ENCODE results near the gene YWHAE. TPM values are rescaled to one million over a fixed set of nuclear protein-coding genes. Genes with fewer than 3 reads are reported as not detected.
"Not testable (repeated sequence)": the region's sequence is repeated elsewhere in the genome, so short reads cannot be mapped to it uniquely, and the experiment has no call there.

YWHAE gene
- polyA plus RNA-seq (2011; rRNA removed) (884 and 1,187 TPM in 2 replicates), polyA minus RNA-seq (2011; rRNA and poly(A)+ RNA removed) (735 and 802 TPM in 2 replicates)

DNA sequence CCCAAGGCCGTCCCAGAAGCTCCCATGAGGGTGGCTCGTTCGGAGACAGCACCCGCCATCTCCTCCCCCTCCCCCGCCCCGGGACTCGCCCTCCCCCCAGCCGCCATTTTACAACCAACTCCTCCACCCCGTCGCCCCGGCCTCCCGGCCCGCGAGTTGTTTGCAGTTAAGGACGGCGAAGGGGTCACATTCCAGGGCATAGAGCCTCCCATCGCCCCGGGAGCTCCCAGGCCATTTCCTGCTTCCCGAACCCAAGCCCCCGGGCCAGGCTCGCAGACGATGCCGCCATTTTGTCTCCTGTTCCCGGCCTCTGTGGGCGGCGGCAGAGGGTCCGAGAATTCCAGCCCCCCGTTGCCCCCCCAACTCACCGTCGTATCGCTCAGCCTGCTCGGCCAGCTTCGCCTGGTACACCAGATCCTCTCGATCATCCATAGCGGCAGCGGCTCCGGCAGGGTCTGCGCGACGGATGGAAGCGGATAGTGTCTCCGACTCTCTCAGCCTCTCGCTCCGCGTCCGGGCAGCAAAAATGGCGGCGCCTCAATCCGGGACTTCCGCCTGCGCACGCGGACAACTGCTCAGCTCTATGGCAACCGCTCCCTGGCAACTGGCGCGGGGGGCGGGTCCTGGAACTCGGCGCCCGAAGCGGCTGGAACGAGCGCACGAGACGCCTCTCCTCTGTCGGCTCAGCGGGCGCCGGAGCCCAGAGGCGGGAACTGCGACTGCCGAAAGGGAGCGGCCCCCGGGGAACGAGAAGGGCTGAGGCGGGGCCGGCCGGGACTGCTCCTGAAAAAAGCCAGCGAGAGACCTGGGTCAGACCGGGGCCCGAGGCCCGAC lies at the start of gene YWHAE:
TSS of gene YWHAE (minus strand) at position 544 of the 834 bp plus-strand sequence. CDS start at position 432, 112 bp downstream.
- Histone ChIP-seq H3K9me3 (ENCODE audit: control insufficient read depth, insufficient read depth, low read length) (no peaks in the 10 kb centered on the region; the same call in 1 of the 2 replicates), H3K27ac (ENCODE audit: low read depth, low read length) (peak within 1 kb of the TSS; percentile 94), H3K4me3 (ENCODE audit: low read depth, low read length) (peak within 1 kb of the TSS; percentile 88), H3K27me3 (ENCODE audit: control insufficient read depth, insufficient read depth, low read length) (no peaks in the 10 kb centered on the region)
- DNase-seq (ENCODE audit: low read depth, low spot score): peak; percentile 78
- TF ChIP-seq, protein P1, sequence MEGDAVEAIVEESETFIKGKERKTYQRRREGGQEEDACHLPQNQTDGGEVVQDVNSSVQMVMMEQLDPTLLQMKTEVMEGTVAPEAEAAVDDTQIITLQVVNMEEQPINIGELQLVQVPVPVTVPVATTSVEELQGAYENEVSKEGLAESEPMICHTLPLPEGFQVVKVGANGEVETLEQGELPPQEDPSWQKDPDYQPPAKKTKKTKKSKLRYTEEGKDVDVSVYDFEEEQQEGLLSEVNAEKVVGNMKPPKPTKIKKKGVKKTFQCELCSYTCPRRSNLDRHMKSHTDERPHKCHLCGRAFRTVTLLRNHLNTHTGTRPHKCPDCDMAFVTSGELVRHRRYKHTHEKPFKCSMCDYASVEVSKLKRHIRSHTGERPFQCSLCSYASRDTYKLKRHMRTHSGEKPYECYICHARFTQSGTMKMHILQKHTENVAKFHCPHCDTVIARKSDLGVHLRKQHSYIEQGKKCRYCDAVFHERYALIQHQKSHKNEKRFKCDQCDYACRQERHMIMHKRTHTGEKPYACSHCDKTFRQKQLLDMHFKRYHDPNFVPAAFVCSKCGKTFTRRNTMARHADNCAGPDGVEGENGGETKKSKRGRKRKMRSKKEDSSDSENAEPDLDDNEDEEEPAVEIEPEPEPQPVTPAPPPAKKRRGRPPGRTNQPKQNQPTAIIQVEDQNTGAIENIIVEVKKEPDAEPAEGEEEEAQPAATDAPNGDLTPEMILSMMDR (IDR thresholded peaks at IDR 0.05; ENCODE audit: low read depth, low read length): no peak
- ChIA-PET POLR2A (interaction anchor here (0.5 to 1.7 kb wide), 10 partner anchors 9 to 117 kb away, joined by 3 to 15 read pairs (median 5); partner anchors contain the start of genes CRK and INPP5K), CTCF (interaction anchor here (1.2 kb wide), 1 partner anchor 34 kb away, joined by 3 read pairs; no protein-coding TSS in a partner anchor)

DNA sequence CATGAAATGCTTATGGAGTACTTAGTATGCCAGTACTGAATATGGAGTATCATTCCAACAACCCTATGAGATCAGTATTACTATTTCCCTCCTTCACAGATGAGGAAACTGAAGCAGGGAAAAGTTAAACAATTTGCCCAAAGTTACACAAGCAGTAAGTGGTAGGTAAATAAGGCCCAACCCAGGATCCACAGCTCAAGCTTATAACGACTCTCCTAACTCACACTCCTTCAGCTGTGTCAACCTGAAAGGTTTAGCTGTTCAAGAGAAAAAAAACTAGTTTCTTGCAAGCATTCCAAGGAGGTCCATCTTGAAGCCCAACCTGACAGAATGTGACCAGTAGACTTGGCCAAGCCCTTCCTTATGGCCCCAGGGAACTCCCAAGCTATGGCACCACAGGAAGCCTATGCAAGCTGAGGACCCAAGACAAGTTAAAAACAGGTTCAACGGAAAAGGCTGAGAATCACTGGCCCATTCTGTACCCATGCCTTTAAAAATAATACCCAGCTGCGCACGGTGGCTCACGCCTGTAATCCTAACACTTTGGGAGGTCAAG lies 49.5 kb upstream of the YWHAE start:
- TF ChIP-seq, protein P1 (IDR thresholded peaks at IDR 0.05; ENCODE audit: low read depth, low read length): no peak
- CTCF ChIA-PET: interaction anchor here (1.8 kb wide), 1 partner anchor 85 kb away, joined by 4 read pairs; no protein-coding TSS in a partner anchor
- POLR2A ChIA-PET: no interaction called here
- Histone ChIP-seq H3K27ac (ENCODE audit: low read depth, low read length) (no peak overlapping the region), H3K27me3 (ENCODE audit: control insufficient read depth, insufficient read depth, low read length) (no peaks in the 10 kb centered on the region), H3K9me3 (ENCODE audit: control insufficient read depth, insufficient read depth, low read length) (no peaks in the 10 kb centered on the region), H3K4me3 (ENCODE audit: low read depth, low read length) (no peak overlapping the region)
- no peak for DNase-seq (ENCODE audit: low read depth, low spot score)

DNA sequence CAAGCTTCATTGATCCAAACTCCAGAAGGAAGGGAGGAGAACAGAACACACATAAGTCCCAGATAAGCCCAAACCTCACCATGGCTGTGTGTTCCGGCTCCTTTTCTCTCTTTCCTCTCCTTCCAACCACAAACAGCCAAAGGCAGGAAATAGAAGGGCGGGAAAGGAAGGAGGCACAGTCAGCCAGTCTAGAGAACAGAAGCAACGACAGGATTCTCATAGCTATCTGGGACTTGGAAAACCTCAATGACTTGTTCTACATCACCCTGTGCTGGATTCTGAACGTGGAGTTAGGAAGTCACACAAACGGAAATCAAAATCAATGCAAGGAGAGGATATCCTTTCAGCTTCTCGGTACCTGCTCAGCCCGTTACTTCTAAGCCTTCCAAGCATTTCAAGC lies 47.0 kb upstream of the YWHAE start:
- ChIA-PET CTCF (interaction anchor here (0.6 kb wide), 1 partner anchor 263 kb away, joined by 3 read pairs; no protein-coding TSS in a partner anchor), POLR2A (no interaction called here)
- Histone ChIP-seq H3K4me3 (ENCODE audit: low read depth, low read length) (no peak overlapping the region), H3K27ac (ENCODE audit: low read depth, low read length) (no peak overlapping the region), H3K27me3 (ENCODE audit: control insufficient read depth, insufficient read depth, low read length) (no peaks in the 10 kb centered on the region), H3K9me3 (ENCODE audit: control insufficient read depth, insufficient read depth, low read length) (no peaks in the 10 kb centered on the region)
- DNase-seq (ENCODE audit: low read depth, low spot score): no peak
- TF ChIP-seq, protein P1 (IDR thresholded peaks at IDR 0.05; ENCODE audit: low read depth, low read length): no peak

DNA sequence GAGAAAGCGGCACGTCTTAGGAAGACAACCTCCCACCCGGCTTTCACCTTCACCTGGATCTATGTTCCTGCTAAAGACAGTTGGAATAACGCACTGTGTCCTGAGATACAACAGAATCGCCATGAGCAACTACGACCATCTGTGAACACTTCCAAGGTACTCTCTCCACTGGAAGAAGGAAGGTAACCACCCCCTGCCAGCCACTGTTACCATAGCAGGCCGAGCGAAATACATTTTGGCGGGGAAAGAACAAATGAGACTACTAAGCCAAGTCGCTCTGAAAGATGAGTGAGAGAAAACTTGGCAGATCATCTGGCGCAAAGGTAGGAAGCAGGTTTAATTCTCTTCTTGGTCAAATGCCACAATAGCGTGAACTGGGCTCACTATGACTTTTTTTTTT lies 46.2 kb upstream of the YWHAE start:
- Histone ChIP-seq H3K4me3 (ENCODE audit: low read depth, low read length) (no peak overlapping the region), H3K27me3 (ENCODE audit: control insufficient read depth, insufficient read depth, low read length) (no peaks in the 10 kb centered on the region), H3K9me3 (ENCODE audit: control insufficient read depth, insufficient read depth, low read length) (no peaks in the 10 kb centered on the region), H3K27ac (ENCODE audit: low read depth, low read length) (no peak overlapping the region)
- TF ChIP-seq, protein P1 (IDR thresholded peaks at IDR 0.05; ENCODE audit: low read depth, low read length): no peak
- no peak for DNase-seq (ENCODE audit: low read depth, low spot score)
- ChIA-PET POLR2A (no interaction called here), CTCF (interaction anchor here (0.6 kb wide), 1 partner anchor 262 kb away, joined by 3 read pairs; no protein-coding TSS in a partner anchor)

DNA sequence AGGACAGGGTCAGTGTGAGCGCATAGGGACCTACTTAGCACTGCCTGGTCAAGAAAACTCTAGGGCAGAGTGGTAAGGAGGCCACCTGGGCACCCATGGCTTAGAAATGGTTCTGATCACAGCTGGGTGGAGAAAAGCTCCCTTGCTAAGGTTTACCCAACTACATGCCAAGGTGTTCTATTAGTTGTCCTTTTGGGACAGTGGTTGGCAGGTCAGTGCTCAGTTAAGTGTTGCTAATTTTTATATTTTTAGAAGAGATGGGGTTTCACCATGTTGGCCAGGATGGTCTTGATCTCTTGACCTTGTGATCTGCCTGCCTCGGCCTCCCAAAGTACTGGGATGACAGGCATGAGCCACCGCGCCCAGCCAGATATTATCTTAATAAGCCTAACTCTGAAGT lies 45.7 kb upstream of the YWHAE start:
- H3K9me3 ChIP-seq (ENCODE audit: control insufficient read depth, insufficient read depth, low read length); DNase-seq (ENCODE audit: low read depth, low spot score); POLR2A ChIA-PET; H3K27ac ChIP-seq (ENCODE audit: low read depth, low read length); H3K4me3 ChIP-seq (ENCODE audit: low read depth, low read length); H3K27me3 ChIP-seq (ENCODE audit: control insufficient read depth, insufficient read depth, low read length): not testable (repeated sequence)
- CTCF ChIA-PET: interaction anchor here (2.2 kb wide), 1 partner anchor 80 kb away, joined by 10 read pairs; no protein-coding TSS in a partner anchor

DNA sequence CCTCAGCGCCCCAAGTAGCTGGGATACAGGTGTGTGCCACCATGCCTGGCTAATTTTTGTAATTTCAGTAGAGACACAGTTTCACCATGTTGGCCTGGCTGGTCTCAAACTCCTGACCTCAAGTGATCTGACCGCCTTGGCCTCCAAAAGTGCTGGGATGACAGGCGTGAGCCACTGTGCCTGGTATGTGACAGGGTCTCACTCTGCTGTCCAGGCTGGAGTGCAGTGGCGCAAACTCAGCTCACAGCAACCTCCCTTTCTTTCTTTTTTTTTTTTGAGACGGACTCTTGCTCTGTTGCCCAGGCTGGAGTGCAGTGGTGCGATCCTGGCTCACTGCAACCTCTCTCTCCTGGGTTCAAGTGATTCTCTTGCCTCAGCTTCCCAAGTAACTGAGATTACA lies 42.7 kb upstream of the YWHAE start:
- H3K27me3 ChIP-seq (ENCODE audit: control insufficient read depth, insufficient read depth, low read length); H3K27ac ChIP-seq (ENCODE audit: low read depth, low read length); DNase-seq (ENCODE audit: low read depth, low spot score); H3K9me3 ChIP-seq (ENCODE audit: control insufficient read depth, insufficient read depth, low read length); H3K4me3 ChIP-seq (ENCODE audit: low read depth, low read length); POLR2A ChIA-PET; CTCF ChIA-PET: not testable (repeated sequence)
